Superior temporal gyrus (tissue), 1 donor: ENCODE results near the gene EHMT2.
A peak's percentile ranks its signal among the peaks of the same experiment; 100 is the strongest.
"Not testable (repeated sequence)": the region's sequence is repeated elsewhere in the genome, so short reads cannot be mapped to it uniquely, and the experiment has no call there.

Source experiments
- DNase-seq: peaks from one replicate; pipeline ENCODE4 v3.0.0-alpha.2; 2016; ENCODE audit errors: extremely low spot score

Gene EHMT2

GRCh38 chr6:31897612-31898382 is at the start of gene EHMT2:
Gene EHMT2 (minus strand): TSS chr6:31897698. CDS start chr6:31897677, 21 bp downstream.
- peak; percentile 94 for DNase-seq

DNA sequence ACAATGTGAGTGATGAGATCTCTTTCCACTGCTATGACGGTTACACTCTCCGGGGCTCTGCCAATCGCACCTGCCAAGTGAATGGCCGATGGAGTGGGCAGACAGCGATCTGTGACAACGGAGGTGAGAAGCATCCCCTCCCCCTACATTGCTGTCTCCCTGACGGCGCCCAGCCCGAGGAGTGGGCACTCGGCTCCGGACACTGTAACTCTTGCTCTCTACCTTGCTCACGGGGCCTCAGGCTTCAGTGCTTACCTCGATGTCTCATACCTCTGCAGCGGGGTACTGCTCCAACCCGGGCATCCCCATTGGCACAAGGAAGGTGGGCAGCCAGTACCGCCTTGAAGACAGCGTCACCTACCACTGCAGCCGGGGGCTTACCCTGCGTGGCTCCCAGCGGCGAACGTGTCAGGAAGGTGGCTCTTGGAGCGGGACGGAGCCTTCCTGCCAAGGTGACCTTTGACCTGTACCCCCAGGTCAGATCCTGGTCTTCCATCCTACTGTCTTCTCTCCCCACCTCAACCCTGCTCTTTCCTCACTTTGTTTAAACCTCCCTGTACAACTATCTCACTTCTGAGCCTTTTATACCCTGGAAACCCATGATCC is 49.7 kb upstream of the EHMT2 start:
- DNase-seq = no peak

GRCh38 chr6:31946370-31946885 is 48.9 kb upstream of the EHMT2 start:
- DNase-seq = no peak

GRCh38 chr6:31945507-31946369 is 48.2 kb upstream of the EHMT2 start, which contains the start of gene CFB:
Gene CFB (plus strand): TSS chr6:31946095. CDS start chr6:31946222, 127 bp downstream.
- DNase-seq = no peak

GRCh38 chr6:31945154-31945506 is 47.6 kb upstream of the EHMT2 start:
- DNase-seq = no peak

DNA sequence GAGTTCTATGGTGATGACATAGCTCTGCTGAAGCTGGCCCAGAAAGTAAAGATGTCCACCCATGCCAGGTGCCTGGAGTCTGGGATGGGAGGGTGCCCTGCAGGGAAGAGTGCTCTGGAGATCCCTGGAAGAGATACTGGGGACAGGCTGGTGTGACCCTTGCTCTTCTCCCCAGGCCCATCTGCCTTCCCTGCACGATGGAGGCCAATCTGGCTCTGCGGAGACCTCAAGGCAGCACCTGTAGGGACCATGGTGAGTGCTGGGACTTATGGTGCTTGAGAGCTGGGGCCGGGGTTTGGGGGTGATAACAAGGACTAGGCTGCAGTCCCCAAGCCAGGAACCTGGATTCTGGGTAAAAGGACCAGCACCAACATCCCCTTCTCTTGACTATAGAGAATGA is 46.2 kb upstream of the EHMT2 start:
- DNase-seq = no peak

GRCh38 chr6:31940256-31940664 is 42.8 kb upstream of the EHMT2 start:
- no peak for DNase-seq

GRCh38 chr6:31935823-31936222 is 38.3 kb upstream of the EHMT2 start:
- no peak for DNase-seq

- DNase-seq = no peak
These were observed 37.5 kb upstream of the EHMT2 start for GRCh38 chr6:31935021-31935420.

DNA sequence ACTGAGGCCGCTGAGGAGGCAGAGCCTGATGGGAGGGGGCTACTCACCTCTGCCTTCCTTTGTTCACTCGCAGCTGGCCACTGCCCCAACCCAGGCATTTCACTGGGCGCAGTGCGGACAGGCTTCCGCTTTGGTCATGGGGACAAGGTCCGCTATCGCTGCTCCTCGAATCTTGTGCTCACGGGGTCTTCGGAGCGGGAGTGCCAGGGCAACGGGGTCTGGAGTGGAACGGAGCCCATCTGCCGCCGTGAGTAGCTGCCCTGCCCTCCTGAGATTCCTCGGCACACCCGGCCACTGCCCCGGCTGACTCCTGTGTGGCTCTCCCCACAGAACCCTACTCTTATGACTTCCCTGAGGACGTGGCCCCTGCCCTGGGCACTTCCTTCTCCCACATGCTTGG is 36.0 kb upstream of the EHMT2 start:
- DNase-seq = no peak

DNA sequence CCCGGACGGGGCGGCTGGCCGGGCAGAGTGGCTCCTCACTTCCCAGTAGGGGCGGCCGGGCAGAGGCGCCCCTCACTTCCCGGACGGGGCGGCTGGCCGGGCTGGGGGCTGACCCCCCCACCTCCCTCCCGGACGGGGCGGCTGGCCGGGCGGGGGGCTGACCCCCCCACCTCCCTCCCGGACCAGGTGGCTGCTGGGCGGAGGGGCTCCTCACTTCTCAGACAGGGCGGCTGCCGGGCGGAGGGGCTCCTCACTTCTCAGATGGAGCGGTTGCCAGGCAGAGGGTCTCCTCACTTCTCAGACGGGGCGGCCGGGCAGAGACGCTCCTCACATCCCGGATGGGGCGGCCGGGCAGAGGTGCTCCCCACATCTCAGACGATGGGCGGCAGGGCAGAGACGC is 34.6 kb upstream of the EHMT2 start:
- not testable (repeated sequence) for DNase-seq

DNA sequence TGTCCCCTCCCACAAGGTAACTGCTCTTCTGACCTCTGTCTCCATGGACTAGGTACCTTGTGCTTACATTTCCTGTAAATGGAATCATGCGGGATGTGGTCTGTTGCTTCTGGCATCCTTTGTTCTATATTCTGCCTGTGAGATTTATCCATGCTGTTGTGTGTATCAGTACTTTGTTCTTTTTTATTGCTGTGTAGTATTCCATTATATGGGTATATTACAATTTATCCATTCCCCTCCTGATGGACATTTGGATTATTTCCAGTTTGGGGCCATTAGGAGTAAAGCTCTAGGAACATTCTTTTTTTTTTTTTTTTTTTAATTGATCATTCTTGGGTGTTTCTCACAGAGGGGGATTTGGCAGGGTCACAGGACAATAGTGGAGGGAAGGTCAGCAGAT is 33.5 kb upstream of the EHMT2 start:
- no peak for DNase-seq

- DNase-seq = no peak
These were observed 31.1 kb upstream of the EHMT2 start for GRCh38 chr6:31928672-31928939.

DNA sequence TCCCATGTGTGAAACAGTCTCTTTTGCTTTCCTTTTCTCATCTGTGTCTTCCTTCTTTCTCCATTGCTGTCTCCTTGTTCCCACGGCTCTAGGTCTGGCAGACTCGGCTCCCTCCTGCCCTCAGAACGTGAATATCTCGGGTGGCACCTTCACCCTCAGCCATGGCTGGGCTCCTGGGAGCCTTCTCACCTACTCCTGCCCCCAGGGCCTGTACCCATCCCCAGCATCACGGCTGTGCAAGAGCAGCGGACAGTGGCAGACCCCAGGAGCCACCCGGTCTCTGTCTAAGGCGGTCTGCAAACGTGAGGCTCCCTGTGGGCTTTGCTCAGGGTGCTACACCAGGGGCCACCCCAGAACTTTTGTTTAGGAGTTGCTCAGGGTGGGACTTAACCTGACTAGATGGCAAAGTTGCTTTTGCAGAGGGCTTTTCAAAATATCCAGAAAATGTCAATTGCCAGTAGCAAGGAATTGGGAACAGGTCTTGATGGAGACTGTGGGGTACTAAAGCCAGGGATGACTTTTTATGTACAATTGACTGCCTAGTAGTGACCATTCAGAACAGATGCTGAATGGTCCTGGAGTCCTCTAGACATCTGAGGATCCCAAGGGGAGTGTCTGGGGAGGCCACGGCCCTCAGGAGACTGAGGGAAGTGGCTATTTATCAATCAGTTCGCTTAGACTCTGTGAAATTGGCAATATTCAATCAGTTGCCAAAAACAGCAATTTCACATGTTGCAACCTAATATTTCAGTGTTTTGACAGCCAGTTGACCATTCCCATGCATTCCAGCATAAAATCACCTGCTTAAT is 30.6 kb upstream of the EHMT2 start:
- DNase-seq = no peak

DNA sequence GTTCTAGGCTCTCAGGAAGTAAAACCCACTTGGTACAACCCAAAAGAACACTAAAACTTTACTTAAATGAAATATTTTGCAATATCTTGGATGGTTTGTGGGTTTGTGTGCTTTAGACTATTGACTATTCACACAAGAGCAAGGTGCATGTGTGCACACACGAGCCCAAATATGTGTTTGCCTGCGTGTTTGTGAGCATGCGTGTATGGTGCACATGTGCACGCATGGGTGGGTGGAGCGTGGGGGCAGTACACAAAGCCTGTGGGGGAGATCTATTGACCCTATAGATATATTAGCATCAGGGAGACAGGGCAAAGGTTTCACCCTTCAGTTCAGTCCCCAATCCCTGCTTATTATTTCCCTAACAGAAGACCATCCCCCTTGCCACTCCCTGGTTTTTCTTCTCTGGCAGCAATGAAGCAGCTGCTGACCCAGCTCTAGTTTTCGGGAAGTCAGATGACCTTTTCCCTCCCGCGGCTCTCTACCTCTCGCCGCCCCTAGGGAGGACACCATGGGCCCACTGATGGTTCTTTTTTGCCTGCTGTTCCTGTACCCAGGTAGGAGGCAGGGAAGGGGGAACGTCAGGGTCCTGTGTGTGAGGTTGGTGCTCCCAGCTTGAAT is 29.9 kb upstream of the EHMT2 start, which contains the start of gene C2:
Gene C2, plus strand, starts transcription at position 476 of the 621 bp plus-strand sequence. Its CDS starts 36 bp downstream, at position 512.
- DNase-seq = no peak

DNA sequence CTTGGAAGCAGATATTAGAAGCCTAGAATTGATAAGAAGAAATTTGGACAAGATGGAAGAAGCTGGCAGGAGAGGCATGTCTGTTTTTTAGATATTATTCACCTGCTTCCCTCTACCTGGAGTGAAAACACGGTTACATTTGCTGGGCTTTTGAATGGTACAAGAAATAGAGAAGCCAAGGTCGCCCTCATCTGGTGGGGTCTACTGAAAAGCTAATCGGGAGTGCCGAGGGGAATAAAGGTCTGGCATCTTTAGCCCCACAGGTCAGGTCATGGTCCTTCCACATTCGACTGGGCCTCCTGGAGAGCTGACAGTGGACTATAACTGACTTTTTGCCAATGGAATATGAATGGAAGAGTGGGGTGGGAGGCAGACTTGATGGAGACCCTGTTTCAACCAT is 25.4 kb upstream of the EHMT2 start:
- no peak for DNase-seq

- no peak for DNase-seq
These were observed 23.3 kb upstream of the EHMT2 start for GRCh38 chr6:31920811-31921210.

DNA sequence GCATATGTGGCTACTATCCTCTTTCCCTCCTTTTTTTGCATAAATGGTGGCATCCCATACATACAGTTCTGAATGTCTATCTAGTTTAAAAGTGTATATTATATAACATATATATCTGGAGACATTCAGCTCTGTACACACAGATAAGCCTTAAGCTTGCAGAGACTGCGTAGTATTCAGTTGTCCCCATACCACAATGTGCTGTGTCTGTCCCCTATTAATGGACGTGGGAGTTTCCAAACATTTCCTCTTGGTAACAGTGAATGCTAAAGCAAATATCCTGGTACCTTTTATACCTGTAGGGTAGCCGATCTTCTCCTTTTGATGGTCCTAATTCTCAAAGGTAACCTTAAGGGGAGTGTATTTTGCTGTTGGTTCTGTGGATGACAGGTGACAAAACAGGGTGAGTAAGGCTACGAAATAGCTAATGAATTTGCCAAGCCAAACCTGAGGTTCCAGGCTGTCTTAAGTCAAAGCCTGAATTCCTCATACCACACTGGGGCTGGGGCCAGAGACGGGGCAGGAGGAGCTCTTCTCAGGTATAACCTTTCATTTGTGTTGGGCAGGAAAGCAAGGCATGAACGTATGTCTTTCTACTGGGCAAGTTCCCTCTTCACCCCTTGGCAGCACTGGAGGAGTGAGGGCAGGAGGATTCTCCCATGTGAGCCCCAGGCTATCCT is 22.3 kb upstream of the EHMT2 start:
- DNase-seq = no peak

DNA sequence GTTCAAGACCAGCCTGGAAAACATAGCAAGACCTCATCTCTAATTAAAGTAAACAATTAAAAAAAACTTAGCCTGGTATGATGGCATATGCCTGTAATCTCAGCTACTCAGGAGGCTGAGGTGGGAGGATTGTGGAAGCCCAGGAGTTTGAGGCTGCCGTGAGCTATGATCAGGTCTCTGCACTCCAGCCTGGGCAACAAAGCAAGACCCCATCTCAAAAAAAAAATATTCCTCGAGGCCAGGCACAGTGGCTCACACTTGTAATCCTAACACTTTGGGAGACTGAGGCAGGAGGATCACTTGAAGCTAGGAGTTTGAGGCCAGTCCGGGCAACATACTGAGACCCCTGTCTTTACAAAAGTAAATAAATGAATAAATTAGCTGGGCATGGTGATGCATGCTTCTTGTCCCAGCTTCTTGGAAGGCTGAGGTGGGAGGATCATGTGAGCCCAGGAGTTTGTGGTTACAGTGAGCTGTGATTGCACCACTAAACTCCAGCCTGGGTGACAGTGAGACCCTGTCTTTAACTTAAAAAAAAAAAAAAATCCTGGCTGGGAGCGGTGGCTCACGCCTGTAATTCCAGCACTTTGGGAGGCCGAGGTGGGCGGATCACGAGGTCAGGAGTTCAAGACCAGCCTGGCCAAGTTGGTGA is 20.7 kb upstream of the EHMT2 start:
- no peak for DNase-seq

DNA sequence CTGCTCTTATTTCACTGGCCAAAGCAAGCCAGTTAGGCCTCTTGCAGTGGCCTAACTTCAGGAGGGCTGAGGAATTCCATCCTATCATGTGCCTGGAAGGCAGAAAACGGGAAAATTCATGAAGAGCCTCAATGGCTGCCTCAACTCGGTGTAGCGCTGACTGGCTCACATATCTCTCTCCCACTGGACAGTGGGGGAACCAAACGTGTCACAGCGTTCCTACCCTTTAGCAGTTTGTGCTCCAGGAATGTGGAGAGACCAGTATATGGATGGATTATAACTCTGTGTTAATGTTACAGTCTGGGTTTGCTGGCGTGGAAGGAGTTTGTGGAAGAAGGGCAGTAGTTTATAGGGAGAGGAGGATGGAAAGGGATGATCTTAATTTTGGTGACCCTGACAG is 18.3 kb upstream of the EHMT2 start:
- no peak for DNase-seq
